HG02588 (cell line): ENCODE results near the gene SH3BP4.

Source experiments
- ATAC-seq: cut with Tn5 transposase; IDR thresholded peaks from one replicate; pipeline ENCODE4 v1.9.1; 2021; ENCODE audit warnings: mild to moderate bottlenecking, moderate library complexity; ENCODE audit not compliant: unreplicated experiment

SH3BP4 gene

GRCh38 chr2:235082578-235083338 is 130.9 kb downstream of the SH3BP4 start:
- no peak for ATAC-seq

- ATAC-seq = no peak
These were observed 132.0 kb downstream of the SH3BP4 start for GRCh38 chr2:235083822-235084221.

GRCh38 chr2:235084424-235084823 is 132.6 kb downstream of the SH3BP4 start:
- ATAC-seq = no peak

GRCh38 chr2:235085476-235085875 is 133.7 kb downstream of the SH3BP4 start:
- ATAC-seq = no peak

GRCh38 chr2:235086481-235087184 is 134.8 kb downstream of the SH3BP4 start:
- ATAC-seq = no peak

- no peak for ATAC-seq
These were observed 136.1 kb downstream of the SH3BP4 start for GRCh38 chr2:235087832-235088495.

GRCh38 chr2:235088496-235088921 is 136.7 kb downstream of the SH3BP4 start:
- no peak for ATAC-seq

- no peak for ATAC-seq
These were observed 139.6 kb downstream of the SH3BP4 start for GRCh38 chr2:235091421-235091820.

GRCh38 chr2:235091983-235092382 is 140.2 kb downstream of the SH3BP4 start:
- no peak for ATAC-seq

GRCh38 chr2:235092433-235093223 is 140.8 kb downstream of the SH3BP4 start:
- no peak for ATAC-seq

GRCh38 chr2:235094457-235094856 is 142.6 kb downstream of the SH3BP4 start:
- ATAC-seq = no peak

- ATAC-seq = no peak
These were observed 143.8 kb downstream of the SH3BP4 start for GRCh38 chr2:235095569-235095968.

- no peak for ATAC-seq
These were observed 144.6 kb downstream of the SH3BP4 start for GRCh38 chr2:235096447-235096846.

GRCh38 chr2:235097196-235097595 is 145.4 kb downstream of the SH3BP4 start:
- ATAC-seq = no peak

GRCh38 chr2:235098269-235098668 is 146.5 kb downstream of the SH3BP4 start:
- no peak for ATAC-seq

GRCh38 chr2:235098736-235099494 is 147.1 kb downstream of the SH3BP4 start:
- ATAC-seq = no peak

GRCh38 chr2:235102896-235103295 is 151.1 kb downstream of the SH3BP4 start:
- no peak for ATAC-seq
